NCI-H1694 (cell line): ENCODE measurements around the gene NEU3.
"Not testable (repeated sequence)": the region's sequence is repeated elsewhere in the genome, so short reads cannot be mapped to it uniquely, and the experiment has no call there.

ENCODE experiments used
- DNase-seq: peaks from one replicate; lab custom pipeline; 2025; lab: John Stamatoyannopoulos, UW

Gene NEU3

DNA sequence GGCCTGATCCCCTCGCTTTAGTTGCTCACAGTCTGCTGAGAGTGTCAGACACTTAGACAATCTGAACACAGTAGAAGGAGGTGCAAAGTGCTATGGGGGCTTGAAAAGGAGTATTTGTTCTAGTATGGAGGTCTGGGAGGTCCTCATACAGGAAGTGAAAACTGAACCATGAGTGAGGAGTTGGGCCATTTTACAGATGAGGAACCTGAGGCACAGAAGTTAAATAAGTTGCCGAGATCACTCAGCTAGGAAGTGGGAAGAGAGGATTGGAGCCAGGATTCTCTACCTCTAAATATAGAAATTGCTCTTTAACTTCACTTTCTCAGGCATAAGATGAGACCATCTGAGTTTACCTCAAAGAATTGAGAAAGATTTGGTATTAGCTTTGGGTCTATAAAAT lies 4.0 kb upstream of the NEU3 start:
- DNase-seq: no peak

DNA sequence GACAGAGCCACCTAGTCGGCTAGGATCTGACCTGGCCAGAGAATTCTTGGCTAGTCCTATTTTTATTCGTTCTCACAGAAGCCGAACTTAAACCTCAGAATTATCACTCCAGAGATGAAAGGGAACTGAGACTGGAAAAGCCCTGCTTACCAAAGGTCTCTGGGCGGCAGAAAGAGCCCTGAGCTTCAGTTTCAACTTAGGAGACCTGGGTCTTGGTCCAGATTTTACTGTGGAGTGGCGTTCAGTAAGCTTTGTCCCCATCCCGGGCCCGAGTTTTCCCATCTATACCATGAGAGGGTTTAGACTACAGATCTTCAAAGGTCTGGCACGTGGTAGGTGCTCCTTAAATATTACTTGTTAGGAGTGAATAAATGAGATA lies 516 bp downstream of the NEU3 start:
- no peak for DNase-seq

DNA sequence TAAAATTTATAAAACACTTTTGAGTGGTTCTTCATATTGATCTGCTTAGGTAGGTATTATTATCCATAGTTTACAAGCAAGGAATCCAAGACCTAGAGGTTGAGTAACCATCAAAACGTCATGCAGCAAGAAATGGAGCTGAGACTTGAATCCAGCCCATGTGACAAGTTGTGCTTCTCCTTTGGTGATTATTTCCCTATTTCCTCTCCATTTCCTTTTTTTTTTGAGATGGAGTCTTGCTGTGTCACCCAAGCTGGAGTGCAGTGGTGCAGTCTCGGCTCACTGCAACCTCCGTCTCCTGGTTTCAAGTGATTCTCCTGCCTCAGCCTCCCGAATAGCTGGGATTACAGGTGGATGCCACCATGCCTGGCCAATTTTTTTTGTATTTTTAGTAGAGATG lies 1.4 kb downstream of the NEU3 start:
- not testable (repeated sequence) for DNase-seq

DNA sequence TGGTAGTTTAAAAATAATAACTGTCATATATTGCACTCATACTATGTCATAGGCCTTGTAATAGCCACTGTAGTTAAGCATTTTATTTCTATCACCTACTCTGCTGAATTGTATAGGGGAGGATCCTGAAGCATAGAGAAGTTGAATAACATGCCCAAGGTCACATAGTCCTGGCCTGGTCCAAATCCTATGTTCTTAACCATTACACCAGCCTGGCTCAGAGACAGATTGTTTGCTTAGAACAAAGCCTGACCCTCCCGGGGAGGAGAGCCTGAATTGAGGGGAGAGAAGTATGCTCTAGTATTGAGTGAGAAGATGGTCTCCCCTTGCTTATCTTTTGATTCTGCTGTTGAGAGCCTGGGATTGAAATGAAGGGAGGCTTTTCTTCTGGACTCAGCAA lies 2.2 kb downstream of the NEU3 start:
- DNase-seq: no peak

GRCh38 chr11:74992852-74993251 lies 4.1 kb downstream of the NEU3 start:
- DNase-seq: no peak

- DNase-seq: no peak
Measured at GRCh38 chr11:75000975-75001354, 12.2 kb downstream of the NEU3 start.

- no peak for DNase-seq
Measured at GRCh38 chr11:75001686-75002085, 13.0 kb downstream of the NEU3 start.

DNA sequence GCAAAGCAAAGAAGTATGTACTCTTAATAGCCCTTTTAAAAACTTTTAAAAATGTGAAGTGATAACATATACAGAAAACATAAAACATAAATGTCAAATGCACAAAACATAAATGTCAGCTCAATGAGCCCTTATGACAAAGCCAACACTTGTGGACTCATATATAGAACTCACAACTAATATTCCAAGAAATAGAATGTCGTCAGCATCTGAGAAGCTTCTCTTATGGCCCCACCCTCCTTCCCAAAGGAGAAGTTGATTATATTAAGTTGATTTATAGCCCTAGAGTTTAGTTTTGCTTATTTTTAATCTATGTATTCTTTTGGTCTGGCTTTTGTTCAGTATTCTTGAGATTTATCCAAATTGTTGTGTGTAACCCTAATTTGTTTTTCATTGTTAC lies 13.8 kb downstream of the NEU3 start:
- no peak for DNase-seq

- no peak for DNase-seq
Measured at GRCh38 chr11:75004215-75004614, 15.5 kb downstream of the NEU3 start.

- no peak for DNase-seq
Measured at GRCh38 chr11:75011357-75011756, 22.6 kb downstream of the NEU3 start.

DNA sequence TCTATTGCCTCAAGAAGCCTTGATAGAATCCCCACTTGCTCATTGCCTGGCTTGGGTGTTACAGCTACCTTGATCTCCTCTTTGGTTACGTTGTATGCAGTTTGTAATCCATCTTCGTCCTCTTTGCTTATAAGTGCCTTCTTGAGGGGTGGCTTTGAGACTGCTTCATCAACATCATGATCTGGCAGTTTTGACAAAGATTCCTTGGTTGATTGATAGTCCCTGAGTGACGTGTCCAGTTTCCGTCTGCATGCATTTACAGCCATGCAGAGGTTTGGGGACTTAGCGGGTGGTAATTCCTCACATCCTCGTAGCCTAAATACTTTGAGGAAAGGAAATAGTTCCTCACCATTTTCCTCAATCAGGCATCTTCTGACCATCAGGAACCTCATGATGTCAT lies 23.1 kb downstream of the NEU3 start:
- DNase-seq: no peak

- DNase-seq: no peak
Measured at GRCh38 chr11:75013051-75013450, 24.3 kb downstream of the NEU3 start.

DNA sequence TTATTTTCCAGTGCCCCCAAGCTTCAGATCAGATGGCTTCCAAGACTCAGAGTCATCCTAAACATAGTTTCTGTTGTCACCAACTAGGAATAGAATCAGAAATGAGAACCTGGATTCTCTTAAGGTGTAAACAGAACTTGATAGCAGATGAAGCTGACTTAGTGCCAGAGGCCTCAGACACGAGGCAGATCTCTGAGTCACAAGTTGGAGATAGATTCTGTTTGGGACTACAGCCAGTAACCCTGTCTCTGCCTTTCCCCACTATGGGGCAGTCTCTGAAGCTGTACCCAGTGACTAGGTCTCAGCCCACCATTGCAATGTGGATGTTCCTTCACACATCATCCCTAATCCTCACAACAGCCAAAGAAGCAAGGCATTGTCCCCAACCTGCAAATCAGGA lies 25.4 kb downstream of the NEU3 start:
- DNase-seq: no peak

DNA sequence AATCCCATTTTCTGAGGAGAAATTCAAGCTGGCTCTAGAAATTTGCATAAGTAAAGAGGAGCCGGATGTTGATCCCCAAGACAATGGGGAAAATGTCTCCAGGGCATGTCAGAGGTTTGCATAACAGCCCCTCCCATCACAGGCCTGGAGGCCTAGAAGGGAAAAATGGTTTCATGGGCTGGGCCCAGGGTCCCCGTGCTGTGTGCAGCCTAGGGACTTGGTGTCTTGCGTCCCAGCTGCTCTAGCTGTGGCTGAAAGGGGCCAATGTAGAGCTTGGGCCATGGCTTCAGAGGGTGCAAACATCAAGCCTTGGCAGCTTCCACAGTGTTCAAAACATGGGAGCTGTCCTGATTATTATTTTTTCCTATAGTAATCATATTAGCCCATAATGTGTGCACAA lies 30.5 kb downstream of the NEU3 start:
- DNase-seq: not testable (repeated sequence)

GRCh38 chr11:75020328-75020727 lies 31.6 kb downstream of the NEU3 start:
- DNase-seq: not testable (repeated sequence)

DNA sequence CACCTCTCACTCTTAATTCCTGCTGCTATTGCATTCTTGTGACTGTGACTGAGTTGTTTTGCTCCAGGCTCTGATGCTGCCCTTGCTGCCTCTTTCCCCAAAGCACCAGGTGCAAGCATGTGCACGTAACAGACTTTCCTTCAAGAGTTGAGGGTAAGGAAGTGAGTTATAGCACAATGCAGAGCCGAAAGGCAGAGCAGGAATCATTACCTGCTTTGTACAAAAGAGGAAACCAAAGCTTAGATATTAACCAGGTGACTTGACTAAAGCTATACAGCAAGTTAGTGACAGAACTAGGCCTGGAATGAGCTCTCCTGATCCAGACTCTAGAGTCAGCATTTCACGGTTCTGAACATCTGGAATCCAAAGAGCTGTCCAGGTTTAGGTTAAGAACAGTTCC lies 33.6 kb downstream of the NEU3 start:
- no peak for DNase-seq

GRCh38 chr11:75022759-75023396 lies 34.1 kb downstream of the NEU3 start:
- peak; percentile 51 for DNase-seq

GRCh38 chr11:75023446-75024067 lies 34.8 kb downstream of the NEU3 start:
- DNase-seq: no peak

- no peak for DNase-seq
Measured at GRCh38 chr11:75024068-75024449, 35.3 kb downstream of the NEU3 start.

DNA sequence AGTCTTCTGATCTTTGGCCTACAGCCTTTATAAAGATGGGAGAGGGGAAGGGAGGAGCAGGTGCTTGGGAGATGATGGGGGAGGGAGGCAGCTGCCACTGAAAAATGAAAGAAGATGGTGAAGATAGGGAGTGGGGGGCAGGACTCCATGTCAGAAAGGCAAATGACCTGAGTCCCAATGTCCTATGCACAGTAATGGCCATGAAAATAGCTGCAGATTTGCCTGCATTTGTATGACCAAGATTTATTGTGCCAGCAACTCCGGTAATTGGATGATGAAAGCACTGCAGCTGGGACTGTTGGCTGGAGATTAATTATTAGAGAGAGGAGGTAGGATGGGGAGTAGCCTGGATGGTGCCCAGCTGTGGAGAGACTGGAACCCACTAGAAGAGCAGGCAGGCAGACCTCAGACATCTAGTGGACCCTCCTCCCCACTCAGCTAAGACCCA lies 36.1 kb downstream of the NEU3 start:
- no peak for DNase-seq

DNA sequence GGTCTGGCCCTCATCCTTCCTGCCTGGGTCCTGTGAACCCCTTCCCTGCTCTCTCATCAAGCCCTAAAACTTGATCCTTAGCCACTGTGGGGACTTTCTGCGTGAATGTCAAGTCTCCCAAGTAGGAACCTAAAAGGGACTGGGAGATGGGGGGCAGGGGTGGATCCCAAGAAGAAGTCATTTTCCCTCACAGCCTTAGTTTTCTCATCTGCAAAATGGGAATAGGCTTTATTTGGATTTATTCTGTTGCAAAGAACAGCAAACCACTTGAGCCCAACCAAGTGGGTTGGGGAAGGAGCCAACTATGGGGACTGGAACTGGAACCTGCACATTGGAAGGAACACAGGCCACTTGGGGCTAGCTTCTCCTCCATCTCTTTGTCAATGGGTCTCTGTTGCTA lies 36.8 kb downstream of the NEU3 start:
- no peak for DNase-seq

GRCh38 chr11:75028321-75028720 lies 39.6 kb downstream of the NEU3 start:
- no peak for DNase-seq

- DNase-seq: no peak
Measured at GRCh38 chr11:75028724-75029123, 40.0 kb downstream of the NEU3 start.
